AG10803 (cell line): Measurements from ENCODE around the gene UTP4.

Source experiments
- DNase-seq: peaks from one replicate; pipeline ENCODE4 v3.0.0; 2010; ENCODE audit warnings: low read depth
- H3K4me3 ChIP-seq: 2 replicates; pipeline ENCODE4 v1.5.1; 2011; ENCODE audit warnings: mild to moderate bottlenecking, low read length, control low read depth
- TF ChIP-seq, protein P1 (sequence below): conservative IDR thresholded peaks from 2 replicates; pipeline ENCODE4 v1.5.1; 2011; ENCODE audit warnings: mild to moderate bottlenecking, low read length, control low read depth, inconsistent platforms

UTP4 gene

DNA sequence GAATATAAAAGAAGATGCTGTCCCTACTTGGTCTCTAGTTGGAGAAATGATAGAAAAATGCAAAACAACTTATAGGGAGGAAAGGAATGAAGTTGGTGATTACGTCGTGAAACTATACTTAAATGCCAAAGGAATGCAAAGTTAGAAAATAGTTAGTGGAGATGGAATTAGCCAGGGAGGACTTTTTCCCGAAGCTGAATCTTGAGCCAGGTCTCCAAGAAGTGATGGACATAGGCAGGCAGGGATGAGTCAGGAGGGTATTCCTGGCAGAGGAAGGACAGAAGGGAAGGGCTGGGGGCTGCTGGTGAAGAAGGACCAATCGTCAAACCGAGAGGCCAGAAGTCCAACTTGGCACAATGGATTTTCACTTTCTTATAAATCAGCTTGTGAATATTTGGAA is 56.3 kb downstream of the UTP4 start:
- peak overlapping the region; percentile 87 for H3K4me3 ChIP-seq
- TF ChIP-seq, protein P1, sequence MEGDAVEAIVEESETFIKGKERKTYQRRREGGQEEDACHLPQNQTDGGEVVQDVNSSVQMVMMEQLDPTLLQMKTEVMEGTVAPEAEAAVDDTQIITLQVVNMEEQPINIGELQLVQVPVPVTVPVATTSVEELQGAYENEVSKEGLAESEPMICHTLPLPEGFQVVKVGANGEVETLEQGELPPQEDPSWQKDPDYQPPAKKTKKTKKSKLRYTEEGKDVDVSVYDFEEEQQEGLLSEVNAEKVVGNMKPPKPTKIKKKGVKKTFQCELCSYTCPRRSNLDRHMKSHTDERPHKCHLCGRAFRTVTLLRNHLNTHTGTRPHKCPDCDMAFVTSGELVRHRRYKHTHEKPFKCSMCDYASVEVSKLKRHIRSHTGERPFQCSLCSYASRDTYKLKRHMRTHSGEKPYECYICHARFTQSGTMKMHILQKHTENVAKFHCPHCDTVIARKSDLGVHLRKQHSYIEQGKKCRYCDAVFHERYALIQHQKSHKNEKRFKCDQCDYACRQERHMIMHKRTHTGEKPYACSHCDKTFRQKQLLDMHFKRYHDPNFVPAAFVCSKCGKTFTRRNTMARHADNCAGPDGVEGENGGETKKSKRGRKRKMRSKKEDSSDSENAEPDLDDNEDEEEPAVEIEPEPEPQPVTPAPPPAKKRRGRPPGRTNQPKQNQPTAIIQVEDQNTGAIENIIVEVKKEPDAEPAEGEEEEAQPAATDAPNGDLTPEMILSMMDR: no peak

GRCh38 chr16:69190046-69190588 is 57.7 kb downstream of the UTP4 start:
- DNase-seq: no peak
- no peak overlapping the region for H3K4me3 ChIP-seq
- TF ChIP-seq, protein P1: no peak

More for the DNA sequence above, 56.3 kb downstream of the UTP4 start:
- peak; percentile 44 for DNase-seq

GRCh38 chr16:69190598-69190997 is 58.1 kb downstream of the UTP4 start:
- no peak for DNase-seq
- no peak overlapping the region for H3K4me3 ChIP-seq
- TF ChIP-seq, protein P1: no peak

DNA sequence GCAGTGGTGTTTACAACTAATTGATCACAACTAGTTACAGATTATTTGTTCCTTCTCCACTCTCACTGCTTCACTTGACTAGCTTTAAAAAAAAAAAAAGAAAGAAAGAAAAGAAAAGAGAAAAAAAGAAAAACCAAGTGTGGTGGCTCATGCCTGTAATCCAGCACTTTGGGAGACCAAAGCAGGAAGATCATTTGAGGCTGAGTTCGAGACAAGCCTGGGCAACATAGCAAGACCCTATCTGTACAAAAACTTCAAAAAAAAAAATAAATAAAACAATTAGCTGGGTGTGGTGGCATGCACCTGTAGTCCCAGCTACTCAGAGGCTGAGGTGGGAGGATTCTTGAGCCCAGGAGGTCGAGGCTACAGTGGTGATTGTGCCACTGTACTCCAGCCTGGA is 58.7 kb downstream of the UTP4 start:
- TF ChIP-seq, protein P1: no peak
- H3K4me3 ChIP-seq: no peak overlapping the region
- DNase-seq: no peak

GRCh38 chr16:69193855-69194254 is 61.4 kb downstream of the UTP4 start:
- TF ChIP-seq, protein P1: no peak
- no peak overlapping the region for H3K4me3 ChIP-seq
- peak; percentile 36 for DNase-seq

DNA sequence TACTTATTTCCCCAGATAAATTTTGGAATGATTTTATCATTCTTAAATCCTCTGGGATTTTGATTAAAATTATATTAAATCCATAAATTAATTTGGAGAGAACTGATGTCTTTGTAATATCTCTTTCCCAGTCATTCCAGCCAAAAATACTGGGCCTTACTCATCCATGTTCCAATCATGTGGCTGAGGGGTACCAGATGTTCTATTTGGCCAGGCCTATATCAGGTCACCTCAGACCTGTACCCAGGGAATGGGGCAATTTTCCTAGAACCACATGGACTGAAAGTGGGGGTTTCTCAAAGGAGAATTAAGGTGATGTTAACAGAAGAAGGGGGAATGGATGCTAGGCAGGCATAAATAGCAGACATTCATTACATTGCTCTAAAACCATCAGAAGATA is 62.0 kb downstream of the UTP4 start:
- no peak for DNase-seq
- TF ChIP-seq, protein P1: no peak
- H3K4me3 ChIP-seq: no peak overlapping the region

DNA sequence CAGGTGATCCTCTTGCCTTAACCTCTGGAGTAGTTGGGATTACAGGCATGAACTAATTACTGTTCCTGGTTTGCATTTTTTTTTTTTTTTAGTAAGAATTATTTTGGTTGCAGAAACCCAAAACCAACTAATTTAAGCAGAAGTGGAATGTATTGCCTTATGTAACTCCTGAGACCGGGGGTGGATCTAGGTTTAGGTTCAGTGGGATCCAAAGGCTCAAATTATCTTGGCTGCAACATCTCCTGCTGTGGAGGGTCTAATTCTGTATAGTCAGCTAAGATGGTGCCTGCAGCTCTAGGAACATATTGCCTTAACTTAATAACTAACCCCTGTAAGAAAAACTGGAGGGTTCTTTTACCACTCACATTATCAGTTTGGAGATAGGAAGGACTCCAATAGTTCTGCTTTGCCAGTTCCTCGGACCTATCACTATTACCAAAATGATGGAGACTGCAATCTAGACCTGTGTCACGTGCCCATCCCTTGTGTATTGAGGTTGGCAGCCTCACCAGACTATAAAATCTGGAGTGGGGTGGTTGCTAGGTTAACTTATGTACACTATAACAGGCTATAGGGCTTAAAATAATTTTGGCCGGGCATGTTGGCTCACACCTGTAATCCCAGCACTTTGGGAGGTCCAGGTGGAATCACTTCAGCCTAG is 63.0 kb downstream of the UTP4 start:
- TF ChIP-seq, protein P1: no peak
- no peak overlapping the region for H3K4me3 ChIP-seq

More for the DNA sequence above, 63.0 kb downstream of the UTP4 start:
- no peak for DNase-seq
